K562 (cell line): Measurements from ENCODE around the gene SEC61G. TPM values are rescaled to one million over a fixed set of nuclear protein-coding genes. Genes with fewer than 3 reads are reported as not detected.

ENCODE experiments used
- ATAC-seq: fragments of 200-7000 bp; cut with Tn5 transposase; 3 replicates; pipeline ENCODE4 v1.9.1; 2020; ENCODE audit warnings: moderate library complexity
- BruUV-seq: library from RNA; stranded (reverse); fragments of 400-500 nt; replicated peaks from 2 replicates; lab custom pipeline; 2021; lab: Mats Ljungman, UMichigan
- CTCF ChIA-PET: fragments of 300-600 bp; formaldehyde crosslinking; extraction: SDS; loops from one replicate; lab custom pipeline; 2021; ENCODE audit warnings: low intra/inter-chr PET ratio; lab: Yijun Ruan, JAX
- POLR2A ChIA-PET: fragments of 300-600, 350-650 bp; sonication (Branson Sonifier 250); formaldehyde crosslinking; extraction: SDS; loops from one replicate; lab custom pipeline; 2021; ENCODE audit warnings: antibody characterized with exemption, inconsistent platforms; lab: Yijun Ruan, JAX
- DNase-seq, 4 experiments: peaks; one replicate each; pipeline versions ENCODE4 v3.0.0 to v3.0.0-alpha.2; 2011 to 2018; ENCODE audit warnings: low spot score in 3 of 4, mixed read lengths in 3 of 4; ENCODE audit errors: extremely low read depth in 1 of 4
- FAIRE-seq: peaks from 2 replicates; lab custom pipeline; 2011; peaks lifted over from hg19 to GRCh38; lab: Jason Lieb, UNC
- H2AFZ ChIP-seq: 2 replicates; pipeline ENCODE4 v1.6.0; 2011; ENCODE audit warnings: low read depth, low read length, control low read depth, inconsistent platforms
- H3K27ac ChIP-seq: fragments of 200-600 bp; 3 replicates; pipeline ENCODE4 v1.8.0; 2011; ENCODE audit warnings: low read depth, mild to moderate bottlenecking, control low read depth, inconsistent platforms, low read length, moderate library complexity, mixed read lengths; ENCODE audit errors: extremely low read depth
- H3K27me3 ChIP-seq, 2 experiments: fragments of 300-600 bp in 1 of 2; 2 replicates in 1 of 2; 3 replicates in 1 of 2; pipeline versions ENCODE4 v1.6.0 to v1.8.0; 2011; ENCODE audit warnings: inconsistent platforms in 2 of 2, low read length in 2 of 2, mild to moderate bottlenecking in 1 of 2, mixed read lengths in 1 of 2, moderate library complexity in 1 of 2; ENCODE audit not compliant: control insufficient read depth in 2 of 2, insufficient read depth in 2 of 2
- H3K36me3 ChIP-seq: fragments of 300-600 bp; 3 replicates; pipeline ENCODE4 v1.8.0; 2011; ENCODE audit warnings: mild to moderate bottlenecking, low read length, inconsistent platforms; ENCODE audit not compliant: control insufficient read depth, insufficient read depth
- H3K4me1 ChIP-seq, 2 experiments: fragments of 200-600 bp in 1 of 2; replicated peaks in 1 of 2; 2 replicates in 1 of 2; 3 replicates in 1 of 2; pipeline versions ENCODE4 v1.5.1 to v1.8.0; 2011; ENCODE audit warnings: inconsistent platforms in 2 of 2, low read length in 2 of 2, mild to moderate bottlenecking in 1 of 2, mixed read lengths in 1 of 2, moderate library complexity in 1 of 2; ENCODE audit not compliant: control insufficient read depth in 2 of 2, insufficient read depth in 2 of 2
- H3K4me2 ChIP-seq: 2 replicates; pipeline ENCODE4 v1.6.1; 2011; ENCODE audit warnings: low read length, control low read depth, inconsistent platforms, mixed read lengths; ENCODE audit not compliant: insufficient read depth
- H3K4me3 ChIP-seq: fragments of 200-600 bp; sonication (generic), shearing (Covaris generic); 2 replicates; pipeline ENCODE4 v1.5.1; 2016; ENCODE audit warnings: control low read depth, inconsistent platforms
- H3K79me2 ChIP-seq: fragments of 200-600 bp; 3 replicates; pipeline ENCODE4 v1.8.0; 2011; ENCODE audit warnings: low read length, inconsistent platforms; ENCODE audit not compliant: control insufficient read depth, insufficient read depth
- H3K9ac ChIP-seq, 2 experiments: 2 replicates each; pipeline versions ENCODE4 v1.6.0 to v1.6.1; 2011; ENCODE audit warnings: low read depth in 2 of 2, low read length in 2 of 2, control low read depth in 1 of 2, inconsistent platforms in 1 of 2, mild to moderate bottlenecking in 1 of 2, mixed read lengths in 1 of 2; ENCODE audit not compliant: insufficient read depth in 1 of 2
- H3K9me1 ChIP-seq: one replicate; pipeline ENCODE4 v1.6.0; 2011; ENCODE audit warnings: inconsistent platforms, mild to moderate bottlenecking, low read length, moderate library complexity; ENCODE audit not compliant: control insufficient read depth, insufficient read depth
- H3K9me3 ChIP-seq: replicated peaks from 2 replicates; pipeline ENCODE4 v1.5.1; 2011; ENCODE audit warnings: low read depth, low read length, inconsistent platforms; ENCODE audit not compliant: control insufficient read depth, insufficient read depth
- H4K20me1 ChIP-seq: replicated peaks from 2 replicates; pipeline ENCODE4 v1.6.1; 2011; ENCODE audit warnings: low read length, inconsistent platforms, mixed read lengths; ENCODE audit not compliant: control insufficient read depth, insufficient read depth
- CEBPG ChIP-seq, 3 experiments: fragments of 200-800 bp in 1 of 3; sonication (Bioruptor generic) in 1 of 3; sonication (generic) in 1 of 3; formaldehyde crosslinking in 1 of 3; IDR thresholded peaks in 2 of 3; conservative IDR thresholded peaks in 1 of 3; 2 replicates each; pipeline versions ENCODE4 v1.6.1 to v1.8.0; 2016 to 2022; ENCODE audit warnings: missing compliant biosample characterization in 2 of 3, missing genetic modification characterization in 2 of 3, mild to moderate bottlenecking in 1 of 3, missing genetic modification reagents in 1 of 3
- EGR1 ChIP-seq: fragments of 450-650 bp; conservative IDR thresholded peaks from 2 replicates; pipeline ENCODE4 v1.6.1; 2017; ENCODE audit warnings: mild to moderate bottlenecking
- EWSR1 ChIP-seq: fragments of 450-650 bp; IDR thresholded peaks from 2 replicates; pipeline ENCODE4 v1.6.1; 2018; ENCODE audit warnings: borderline replicate concordance, mild to moderate bottlenecking, low read depth, moderate library complexity; ENCODE audit not compliant: partially characterized antibody
- GATA2 ChIP-seq: sonication (generic); formaldehyde crosslinking; IDR thresholded peaks from 2 replicates; pipeline ENCODE4 v1.4.0; 2020; ENCODE audit warnings: mild to moderate bottlenecking, missing genetic modification reagents
- JUND ChIP-seq, 2 experiments: IDR thresholded peaks; 2 replicates in 1 of 2; 3 replicates in 1 of 2; pipeline ENCODE4 v1.6.1; 2011; ENCODE audit warnings: borderline replicate concordance in 2 of 2, low read depth in 2 of 2, low read length in 2 of 2, improper control_type of control experiment in 1 of 2, missing biosample characterization in 1 of 2, missing genetic modification characterization in 1 of 2, missing genetic modification reagents in 1 of 2
- LCOR ChIP-seq: sonication (generic); formaldehyde crosslinking; IDR thresholded peaks from 2 replicates; pipeline ENCODE4 v1.8.0; 2022; ENCODE audit warnings: mild to moderate bottlenecking, missing genetic modification reagents
- NCOA4 ChIP-seq: fragments of 450-650 bp; IDR thresholded peaks from 2 replicates; pipeline ENCODE4 v1.6.1; 2018; ENCODE audit warnings: mild to moderate bottlenecking; ENCODE audit not compliant: partially characterized antibody
- SIRT6 ChIP-seq: IDR thresholded peaks from one replicate; pipeline ENCODE4 v1.6.1; 2012; ENCODE audit warnings: low read depth, mild to moderate bottlenecking, control low read depth, inconsistent platforms, low read length, moderate library complexity
- SRSF7 ChIP-seq: fragments of 200-400 bp; formaldehyde crosslinking; optimal IDR thresholded peaks from 2 replicates; pipeline ENCODE3; 2017; ENCODE audit warnings: mild to moderate bottlenecking, low read depth, low read length
- ZNF766 ChIP-seq: fragments of 200-800 bp; sonication (Bioruptor generic); conservative IDR thresholded peaks from 2 replicates; pipeline ENCODE4 v1.6.1; 2016; ENCODE audit warnings: missing genetic modification characterization, missing compliant biosample characterization
- ZNF785 ChIP-seq: fragments of 250-450 bp; sonication (Bioruptor Pico); IDR thresholded peaks from 2 replicates; pipeline ENCODE4 v1.4.0; 2020; ENCODE audit warnings: mild to moderate bottlenecking
- WGBS: fragments of 100-300 bp; shearing (Covaris generic); methylation state at CpG from one replicate; pipeline ENCODE4 v1.1.6; 2016; ENCODE audit warnings: low coverage, mixed read lengths; ENCODE audit not compliant: insufficient coverage; ENCODE audit errors: missing lambda C conversion rate; 5-methylcytosine and 5-hydroxymethylcytosine counted together
- in situ Hi-C: fragments of 300-500 bp; cut with MboI; formaldehyde crosslinking; loops from 4 replicates; pipeline ENCODE4 v1.15.0; 2018; ENCODE audit warnings: inconsistent platforms, mixed read lengths
- intact Hi-C: fragments of 100-400 bp; cut with micrococcal nuclease; formaldehyde crosslinking; loops from 2 replicates; pipeline ENCODE4 v1.14.2; 2022
- polyA plus RNA-seq, 8 experiments: library from polyadenylated mRNA; depleted of rRNA in 4 of 8; stranded (reverse) in 5 of 8; unstranded in 3 of 8; fragments of >200 nt; fragmentation: Nextera tagmentation in 2 of 8; fragmentation: Illumina TruSeq in 1 of 8; extraction: Ambion mirVana in 2 of 8; extraction: Trizol in 1 of 8; gene quantifications; 2 replicates each; pipeline versions ENCODE4 v1.2.1 to v1.2.3, GENCODE V29; 2011 to 2014; ENCODE audit warnings: inconsistent platforms in 1 of 8, missing spikeins in 1 of 8
- total RNA-seq, 7 experiments: library from RNA; depleted of rRNA in 6 of 7; stranded (reverse); fragments of >200 nt in 6 of 7; fragmentation: Illumina TruSeq in 2 of 7; extraction: Trizol in 2 of 7; gene quantifications; 2 replicates each; pipeline versions ENCODE4 v1.2.1 to v1.2.3, GENCODE V29; 2011 to 2021; ENCODE audit warnings: low replicate concordance in 1 of 7
- TF ChIP-seq, protein P1 (sequence below): conservative IDR thresholded peaks from 2 replicates; pipeline ENCODE4 v1.6.1; 2011; ENCODE audit warnings: low read depth, mild to moderate bottlenecking, low read length; ENCODE audit not compliant: control insufficient read depth
- TF ChIP-seq, protein P2 (sequence below): fragments of 250-450 bp; sonication (Bioruptor Pico); IDR thresholded peaks from 2 replicates; pipeline ENCODE4 v1.5.0; 2020; ENCODE audit warnings: mild to moderate bottlenecking

Gene SEC61G
- total and polyA plus RNA-seq, 9 of the 15 experiments (the other 6 are each of a cell fraction or from before 2014, with no cell fraction given) = 138 to 565 (median 223) TPM

DNA sequence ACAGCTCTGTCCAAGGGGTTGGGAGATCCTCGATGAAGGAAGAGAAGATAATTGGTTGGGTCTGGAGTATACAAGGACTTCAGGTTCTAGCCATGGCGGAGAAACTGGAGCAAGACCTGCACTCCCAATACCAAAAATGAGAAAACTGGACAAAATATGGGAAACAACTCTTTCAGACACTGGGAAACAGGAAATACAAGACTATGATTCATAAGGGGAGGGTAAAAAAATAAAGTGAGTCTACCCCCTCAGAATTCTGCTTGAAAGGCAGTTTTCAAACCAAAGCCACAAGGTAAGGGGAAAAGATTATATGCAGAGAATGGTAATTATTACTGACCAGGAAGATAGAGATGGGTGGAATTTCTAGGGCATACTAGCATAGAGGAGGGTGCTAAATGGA is 10.2 kb upstream of the SEC61G start:
- TF ChIP-seq SIRT6 (no peak), SRSF7 (no peak), GATA2 (CRISPR knock-in tag) (no peak), ZNF766 (CRISPR knock-in tag) (no peak)
- DNase-seq (no peak), FAIRE-seq (no peak), ATAC-seq (no peak)
- no peaks in the 10 kb centered on the region for H3K9me3 ChIP-seq
- POLR2A ChIA-PET = interaction anchor here (2.7 kb wide), 1 partner anchor 10 kb away, joined by 10 read pairs; the partner anchor contains the start of gene SEC61G
- in situ Hi-C loops (no loop called here), intact Hi-C loops (no loop called here)
- H3K9ac ChIP-seq = no peak overlapping the region
- no peaks in the 10 kb centered on the region for H4K20me1 ChIP-seq
- no peak overlapping the region for H2AFZ ChIP-seq
- no peak overlapping the region for H3K27ac ChIP-seq
- H3K27me3 ChIP-seq = peaks cover 2 to 12% of the 10 kb centered on the region in 2 experiments; a peak in 4 of 5 replicates
- WGBS = 10% methylated on average over 2 of the region's 2 CpGs
- no peak overlapping the region for H3K4me3 ChIP-seq
- no peaks in the 10 kb centered on the region for H3K36me3 ChIP-seq
- no peaks in the 10 kb centered on the region for H3K9me1 ChIP-seq
- CTCF ChIA-PET = no interaction called here
- H3K4me2 ChIP-seq = no peak overlapping the region
- H3K79me2 ChIP-seq = no peaks in the 10 kb centered on the region
- no TSS peak for BruUV-seq
- no peaks in the 10 kb centered on the region; a peak in 1 of 5 replicates for H3K4me1 ChIP-seq

DNA sequence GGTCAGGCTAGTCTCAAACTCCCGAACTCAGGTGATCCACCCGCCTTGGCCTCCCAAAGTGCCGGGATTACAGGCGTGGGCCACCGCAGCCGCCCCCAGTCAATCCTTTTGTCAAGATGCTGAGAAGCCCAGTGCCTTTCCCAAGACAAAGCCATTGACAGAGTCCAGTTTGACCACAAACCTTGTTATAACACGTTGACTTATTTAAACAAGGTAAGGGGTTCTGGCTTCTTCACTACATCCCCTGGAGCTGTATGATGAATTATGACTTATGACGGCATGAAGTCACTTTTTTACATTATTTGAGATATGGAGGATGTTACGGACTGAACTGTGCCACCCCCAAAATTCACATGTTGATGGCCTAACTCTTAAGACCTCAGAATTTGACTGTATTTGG is 5.8 kb upstream of the SEC61G start:
- BruUV-seq = no TSS peak
- Histone ChIP-seq H3K27me3 (peaks cover 6 to 12% of the 10 kb centered on the region in 2 experiments; a peak in 2 of 5 replicates), H3K36me3 (no peaks in the 10 kb centered on the region), H3K79me2 (peaks cover 4% of the 10 kb centered on the region; the same call in 2 of the 3 replicates), H3K4me1 (peaks cover 0 to 2% of the 10 kb centered on the region in 2 experiments; a peak in 2 of 5 replicates), H2AFZ (no peak overlapping the region), H3K9me3 (no peaks in the 10 kb centered on the region), H3K27ac (no peak overlapping the region), H4K20me1 (no peaks in the 10 kb centered on the region), H3K9ac (no peak overlapping the region), H3K4me3 (no peak overlapping the region), H3K9me1 (no peaks in the 10 kb centered on the region), H3K4me2 (no peak overlapping the region)
- ChIA-PET CTCF (no interaction called here), POLR2A (no interaction called here)
- ATAC-seq (no peak), DNase-seq (no peak), FAIRE-seq (no peak)
- in situ Hi-C loops = no loop called here
- intact Hi-C loops = no loop called here
- WGBS = 18% methylated on average over 9 of the region's 9 CpGs
- TF ChIP-seq JUND (IDR thresholded peaks at IDR 0.05; ENCODE audit: borderline replicate concordance, low read depth, low read length) (no peak), JUND (tag; IDR thresholded peaks at IDR 0.05; ENCODE audit: borderline replicate concordance, low read depth, low read length) (no peak), CEBPG (CRISPR knock-in tag; IDR thresholded peaks at IDR 0.05) (no peak), CEBPG (tag; conservative IDR thresholded peaks at IDR 0.05 in 1 of 2, IDR thresholded peaks at IDR 0.05 in 1 of 2) (no peak), EWSR1 (no peak), NCOA4 (no peak), ZNF785 (CRISPR knock-in tag) (no peak), EGR1 (no peak), LCOR (no peak)
- TF ChIP-seq, protein P1, sequence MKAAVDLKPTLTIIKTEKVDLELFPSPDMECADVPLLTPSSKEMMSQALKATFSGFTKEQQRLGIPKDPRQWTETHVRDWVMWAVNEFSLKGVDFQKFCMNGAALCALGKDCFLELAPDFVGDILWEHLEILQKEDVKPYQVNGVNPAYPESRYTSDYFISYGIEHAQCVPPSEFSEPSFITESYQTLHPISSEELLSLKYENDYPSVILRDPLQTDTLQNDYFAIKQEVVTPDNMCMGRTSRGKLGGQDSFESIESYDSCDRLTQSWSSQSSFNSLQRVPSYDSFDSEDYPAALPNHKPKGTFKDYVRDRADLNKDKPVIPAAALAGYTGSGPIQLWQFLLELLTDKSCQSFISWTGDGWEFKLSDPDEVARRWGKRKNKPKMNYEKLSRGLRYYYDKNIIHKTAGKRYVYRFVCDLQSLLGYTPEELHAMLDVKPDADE = no peak
- TF ChIP-seq, protein P2, sequence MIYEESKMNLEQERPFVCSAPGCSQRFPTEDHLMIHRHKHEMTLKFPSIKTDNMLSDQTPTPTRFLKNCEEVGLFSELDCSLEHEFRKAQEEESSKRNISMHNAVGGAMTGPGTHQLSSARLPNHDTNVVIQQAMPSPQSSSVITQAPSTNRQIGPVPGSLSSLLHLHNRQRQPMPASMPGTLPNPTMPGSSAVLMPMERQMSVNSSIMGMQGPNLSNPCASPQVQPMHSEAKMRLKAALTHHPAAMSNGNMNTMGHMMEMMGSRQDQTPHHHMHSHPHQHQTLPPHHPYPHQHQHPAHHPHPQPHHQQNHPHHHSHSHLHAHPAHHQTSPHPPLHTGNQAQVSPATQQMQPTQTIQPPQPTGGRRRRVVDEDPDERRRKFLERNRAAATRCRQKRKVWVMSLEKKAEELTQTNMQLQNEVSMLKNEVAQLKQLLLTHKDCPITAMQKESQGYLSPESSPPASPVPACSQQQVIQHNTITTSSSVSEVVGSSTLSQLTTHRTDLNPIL = no peak
